ENCODE results near the gene TAF4. TPM values are rescaled to one million over a fixed set of nuclear protein-coding genes. Genes with fewer than 3 reads are reported as not detected.

TAF4 gene
- total and polyA plus RNA-seq, 3 donors from 2014 or later = 30.7 to 111 (median 107) TPM

- no peaks in the 10 kb centered on the region for H3K36me3 ChIP-seq (ENCODE audit: low read depth, missing control alignments)
- WGBS, 2 donors = 0% methylated on average over 10 to 41 of the region's 47 CpGs
- H3K27me3 ChIP-seq = no peaks in the 10 kb centered on the region
- TF ChIP-seq CTCF (IDR thresholded peaks at IDR 0.05) = no peak
- TF ChIP-seq POLR2A (IDR thresholded peaks at IDR 0.05) = no peak
- peaks cover 34% of the 10 kb centered on the region for H3K4me1 ChIP-seq
- peak overlapping the region; percentile 86 to 89 for H3K27ac ChIP-seq
- intact Hi-C loops (cut with DNase I; ENCODE audit: low total_unique reads) = loop anchor here (5.0 kb wide), 2 partner anchors 56 to 76 kb away; partner anchors contain the start of genes LSM14B, PSMA7 and SS18L1
- peak overlapping the region; percentile 67 to 73 for H3K4me3 ChIP-seq
- H3K9me3 ChIP-seq = no peaks in the 10 kb centered on the region
- DNase-seq = peak; percentile 40
Measured at GRCh38 chr20:62066339-62066982, 780 bp upstream of the TAF4 start.

DNA sequence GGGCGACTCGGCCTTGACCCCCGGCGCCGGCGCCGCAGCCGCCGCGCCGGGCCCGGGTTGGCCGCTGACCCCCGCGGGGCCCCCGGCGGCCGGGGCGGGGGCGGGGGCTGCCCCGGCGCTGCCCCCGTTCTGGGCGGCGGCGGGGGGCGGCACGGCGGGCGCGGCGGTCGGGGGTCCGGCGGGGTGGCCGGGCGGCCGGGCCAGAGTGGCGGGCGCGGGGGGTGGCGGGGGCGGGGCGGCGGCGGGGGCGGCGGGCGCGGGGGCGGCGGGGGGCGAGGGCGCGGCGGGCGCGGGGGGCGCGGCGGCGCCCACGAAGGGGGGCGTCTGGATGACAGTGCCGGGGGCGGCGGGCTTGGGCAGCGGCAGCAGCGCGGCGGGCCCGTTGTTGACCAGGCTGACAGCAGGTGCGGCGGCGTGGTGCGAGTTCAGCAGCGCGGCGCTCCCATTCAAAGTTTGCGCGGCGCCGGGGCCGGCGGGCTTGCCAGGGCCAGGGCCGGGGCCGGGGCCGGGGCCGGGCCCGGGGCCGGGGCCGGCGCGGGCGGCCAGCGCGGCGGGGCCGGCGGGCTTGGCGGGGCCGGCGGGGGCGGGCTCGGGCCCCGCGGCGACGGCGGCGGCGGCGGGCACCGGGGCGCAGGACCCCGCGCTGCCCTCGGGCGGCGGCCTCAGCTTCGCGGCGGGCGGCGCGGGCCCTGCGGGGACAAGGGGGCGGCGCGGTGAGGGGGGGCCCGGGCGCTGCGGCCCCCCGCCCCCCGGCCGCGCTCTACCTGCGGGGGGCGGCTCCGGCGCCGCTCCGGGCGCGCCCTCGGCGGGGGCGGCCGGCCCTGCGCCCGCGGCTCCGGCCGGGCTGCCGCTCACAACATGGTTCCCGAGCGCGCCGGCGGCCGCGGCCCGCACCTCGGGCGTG lies 659 bp downstream of the TAF4 start:
- peak overlapping the region in 1 of 2 donors; percentile 82 for H3K27ac ChIP-seq
- no peak for DNase-seq
- no peaks in the 10 kb centered on the region for H3K27me3 ChIP-seq
- intact Hi-C loops (cut with DNase I; ENCODE audit: low total_unique reads) = loop anchor here (5.0 kb wide), 2 partner anchors 57 to 77 kb away; partner anchors contain the start of genes LSM14B, PSMA7 and SS18L1
- H3K4me3 ChIP-seq = peak overlapping the region in 1 of 2 donors; percentile 56
- TF ChIP-seq CTCF (IDR thresholded peaks at IDR 0.05) (no peak), POLR2A (IDR thresholded peaks at IDR 0.05) (no peak)
- H3K4me1 ChIP-seq = peaks cover 34% of the 10 kb centered on the region
- no peaks in the 10 kb centered on the region for H3K36me3 ChIP-seq (ENCODE audit: low read depth, missing control alignments)
- 1 to 2% methylated on average over 10 to 87 of the region's 165 CpGs for WGBS, 2 donors
- H3K9me3 ChIP-seq = no peaks in the 10 kb centered on the region

GRCh38 chr20:62063981-62064769 lies 1.5 kb downstream of the TAF4 start:
- Histone ChIP-seq H3K27ac (no peak overlapping the region), H3K27me3 (no peaks in the 10 kb centered on the region), H3K9me3 (no peaks in the 10 kb centered on the region), H3K36me3 (ENCODE audit: low read depth, missing control alignments) (no peaks in the 10 kb centered on the region), H3K4me1 (peaks cover 34% of the 10 kb centered on the region), H3K4me3 (peak overlapping the region; percentile 26 to 54)
- TF ChIP-seq POLR2A (IDR thresholded peaks at IDR 0.05) (no peak), CTCF (IDR thresholded peaks at IDR 0.05) (no peak)
- WGBS, 2 donors = 12 to 14% methylated on average over 19 to 47 of the region's 60 CpGs
- intact Hi-C loops (cut with DNase I; ENCODE audit: low total_unique reads) = no loop called here
- peak; percentile 42 for DNase-seq

GRCh38 chr20:62063315-62063980 lies 2.2 kb downstream of the TAF4 start:
- H3K4me1 ChIP-seq = peaks cover 34% of the 10 kb centered on the region
- intact Hi-C loops (cut with DNase I; ENCODE audit: low total_unique reads) = no loop called here
- H3K4me3 ChIP-seq = peak overlapping the region in 1 of 2 donors; percentile 54
- no peaks in the 10 kb centered on the region for H3K27me3 ChIP-seq
- no peak overlapping the region for H3K27ac ChIP-seq
- no peaks in the 10 kb centered on the region for H3K9me3 ChIP-seq
- TF ChIP-seq CTCF (IDR thresholded peaks at IDR 0.05) (no peak), POLR2A (IDR thresholded peaks at IDR 0.05) (no peak)
- DNase-seq = peak; percentile 49
- WGBS, 2 donors = 52 to 70% methylated on average over 12 to 39 of the region's 39 CpGs
- H3K36me3 ChIP-seq (ENCODE audit: low read depth, missing control alignments) = no peaks in the 10 kb centered on the region

All from testis (tissue), 3 donors.